Islet of Langerhans (tissue), 1 donor: ENCODE results near the gene PAX9.
"Not testable (repeated sequence)": the region's sequence is repeated elsewhere in the genome, so short reads cannot be mapped to it uniquely, and the experiment has no call there.

Experiments
- FAIRE-seq: peaks from one replicate; lab custom pipeline; 2011; peaks lifted over from hg19 to GRCh38; lab: Jason Lieb, UNC

PAX9 gene

DNA sequence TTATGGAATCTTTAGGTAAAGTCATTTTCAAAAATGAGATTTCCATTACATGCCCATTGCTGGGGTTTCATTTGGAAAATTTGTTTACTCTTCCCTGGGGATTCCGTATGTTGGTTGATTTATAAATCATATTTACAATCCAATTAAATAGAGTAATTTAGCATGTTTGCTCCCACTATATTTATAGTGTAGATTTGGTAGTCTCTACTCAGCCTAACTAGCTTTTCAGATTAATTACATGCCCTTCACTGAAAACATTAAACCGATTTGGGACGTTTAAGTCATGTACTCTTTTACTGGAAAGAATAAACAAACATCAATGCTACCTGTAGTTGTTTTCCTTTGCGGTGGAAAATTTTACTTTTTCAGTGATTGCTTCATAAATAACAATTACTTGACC is 10.4 kb downstream of the PAX9 start:
- FAIRE-seq: no peak

DNA sequence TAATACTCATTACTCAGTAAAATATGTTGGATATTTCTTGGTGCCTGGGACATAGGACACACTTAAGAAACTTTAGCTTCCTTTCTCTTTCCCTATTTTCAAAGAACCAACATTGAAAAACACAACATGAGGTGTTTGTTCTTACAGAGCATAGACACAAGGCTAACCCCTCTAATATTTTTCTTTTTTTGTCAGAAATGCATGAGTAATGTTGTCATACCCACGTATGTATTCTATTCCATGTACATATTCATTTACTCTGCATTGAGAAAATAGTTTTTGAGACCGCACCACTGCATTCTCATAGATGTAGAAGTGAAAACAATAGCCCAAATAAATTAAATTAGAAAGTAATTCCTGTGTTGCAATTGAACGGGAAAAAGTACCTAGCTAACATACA is 13.0 kb downstream of the PAX9 start:
- no peak for FAIRE-seq

DNA sequence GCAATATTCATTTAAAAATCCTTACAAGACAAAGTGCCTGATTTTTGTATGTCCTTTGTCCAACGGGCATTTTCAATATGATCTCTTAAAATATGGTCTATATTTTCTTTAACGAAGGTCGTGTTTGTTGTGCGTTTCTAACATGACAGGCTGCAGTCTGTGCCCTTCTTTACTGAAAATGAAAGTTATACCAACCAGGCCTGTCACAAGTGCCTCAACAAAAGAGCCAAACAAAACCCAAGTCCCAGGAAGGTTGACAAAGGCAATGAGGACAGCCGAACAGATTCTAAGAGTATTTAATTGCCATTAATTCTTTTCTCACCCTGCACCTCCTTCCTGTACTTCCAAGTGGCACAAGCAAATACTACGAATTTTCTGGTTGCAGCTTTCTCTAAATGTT is 13.9 kb downstream of the PAX9 start:
- FAIRE-seq: no peak

DNA sequence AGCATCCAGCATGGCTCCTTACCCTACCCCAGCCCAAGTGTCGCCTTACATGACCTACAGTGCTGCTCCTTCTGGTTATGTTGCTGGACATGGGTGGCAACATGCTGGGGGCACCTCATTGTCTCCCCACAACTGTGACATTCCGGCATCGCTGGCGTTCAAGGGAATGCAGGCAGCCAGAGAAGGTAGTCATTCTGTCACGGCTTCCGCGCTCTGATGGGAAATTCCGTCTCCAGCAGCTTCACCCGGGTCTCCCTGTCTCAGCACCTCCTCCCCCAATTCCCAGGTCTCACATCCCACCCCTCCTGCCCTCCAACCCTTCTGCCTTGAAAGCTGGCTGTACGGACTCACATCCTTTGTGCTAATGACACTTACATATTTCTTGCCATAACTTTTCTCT is 14.6 kb downstream of the PAX9 start:
- FAIRE-seq: no peak

DNA sequence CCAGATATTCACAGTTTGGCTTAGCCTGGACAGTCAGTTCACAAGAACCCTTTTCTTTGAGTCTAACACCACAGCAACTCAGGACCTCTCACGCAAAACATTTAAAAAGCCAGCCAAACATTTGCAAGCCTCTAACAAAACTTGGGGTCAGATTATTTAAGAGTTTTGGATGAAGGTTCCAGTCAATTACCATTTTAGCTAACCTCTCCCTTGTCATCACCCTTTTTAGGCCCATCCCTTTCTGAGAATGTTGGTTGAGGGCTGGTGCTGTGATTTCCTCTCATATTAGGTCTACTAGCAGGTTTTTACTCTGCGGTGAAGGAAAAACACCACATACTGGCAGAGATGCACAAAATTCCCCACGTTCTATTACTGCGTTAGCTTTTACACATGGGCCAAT is 20.7 kb downstream of the PAX9 start:
- no peak for FAIRE-seq

DNA sequence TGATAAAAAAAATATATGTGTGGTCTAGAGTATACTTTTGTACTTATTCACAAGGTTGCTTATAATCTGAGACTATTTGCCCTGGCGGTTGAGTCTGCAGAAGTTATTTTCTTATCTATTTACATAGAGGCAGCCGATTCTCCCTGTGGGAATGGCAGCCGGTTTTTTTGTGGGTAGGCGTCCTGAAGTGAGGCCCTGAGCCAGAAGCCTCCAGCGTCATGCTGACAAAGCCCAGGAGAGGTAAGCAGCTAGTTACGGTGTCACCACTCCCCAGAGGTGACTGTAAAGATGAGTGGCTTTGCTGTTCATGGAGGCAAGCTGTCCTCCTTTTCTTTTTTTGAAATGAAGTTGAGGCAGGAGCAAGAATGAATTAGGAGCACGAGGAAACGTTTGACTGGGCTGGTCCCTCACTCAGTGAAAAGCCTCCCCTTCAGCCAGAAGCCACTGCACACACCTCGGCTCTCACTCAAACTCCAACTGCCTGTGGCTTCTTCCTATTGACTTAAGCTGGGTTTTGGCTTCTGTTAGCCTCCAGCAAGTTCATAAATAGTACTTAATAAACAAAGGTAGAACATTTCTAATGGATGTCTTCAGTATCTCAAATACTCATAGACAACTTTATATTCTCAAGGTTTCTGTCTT is 21.5 kb downstream of the PAX9 start:
- no peak for FAIRE-seq

DNA sequence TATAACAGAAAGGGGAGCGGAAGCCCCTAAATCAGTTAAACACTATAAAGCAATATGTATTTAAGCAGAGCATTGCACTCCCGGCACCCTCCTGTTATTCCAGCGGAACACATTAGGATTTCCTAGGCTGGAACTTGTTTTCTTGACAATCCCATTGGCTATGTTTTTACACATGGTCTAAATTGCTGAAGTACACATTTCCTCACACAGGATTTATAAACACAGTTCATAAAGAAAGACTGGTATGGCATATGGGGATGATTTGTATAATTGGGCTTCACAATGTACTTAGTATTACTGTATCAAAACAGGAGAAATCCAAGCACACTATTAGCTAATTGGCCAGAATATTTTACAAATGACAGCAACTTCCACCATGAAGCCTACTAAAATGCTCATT is 23.3 kb downstream of the PAX9 start:
- no peak for FAIRE-seq

DNA sequence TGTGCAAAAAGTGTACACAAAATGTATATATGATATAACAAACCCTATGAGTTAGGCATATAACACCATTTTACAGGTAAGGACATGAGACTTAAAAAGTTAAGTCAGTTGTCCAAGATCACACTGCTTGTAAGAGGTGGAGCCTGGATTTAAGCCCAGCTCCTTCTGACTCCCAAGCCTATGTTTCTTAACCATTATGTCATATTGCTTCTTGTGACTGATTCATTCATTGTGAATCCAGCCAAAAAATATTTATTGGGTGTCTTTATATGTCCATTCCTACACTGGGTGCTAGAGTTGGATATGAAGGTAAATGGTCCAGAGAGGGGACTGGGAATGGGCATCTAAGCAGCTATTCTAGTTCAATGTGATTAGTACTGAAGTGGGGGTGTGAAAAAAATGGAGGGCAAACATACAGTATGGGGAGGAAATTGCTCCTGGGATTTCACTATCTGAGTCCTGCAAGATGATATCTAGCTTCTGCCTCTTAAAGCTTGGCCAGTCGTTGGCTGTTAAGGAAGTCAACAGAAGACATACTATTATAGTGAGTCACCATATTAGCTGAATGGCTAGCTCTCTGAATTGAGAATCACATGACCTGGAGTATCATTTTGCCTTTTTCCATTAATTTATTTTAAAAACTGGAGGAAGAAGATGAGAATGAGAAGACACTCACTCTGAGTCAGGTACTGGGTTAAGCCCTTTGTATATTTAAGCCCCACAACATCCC is 28.8 kb downstream of the PAX9 start:
- no peak for FAIRE-seq

DNA sequence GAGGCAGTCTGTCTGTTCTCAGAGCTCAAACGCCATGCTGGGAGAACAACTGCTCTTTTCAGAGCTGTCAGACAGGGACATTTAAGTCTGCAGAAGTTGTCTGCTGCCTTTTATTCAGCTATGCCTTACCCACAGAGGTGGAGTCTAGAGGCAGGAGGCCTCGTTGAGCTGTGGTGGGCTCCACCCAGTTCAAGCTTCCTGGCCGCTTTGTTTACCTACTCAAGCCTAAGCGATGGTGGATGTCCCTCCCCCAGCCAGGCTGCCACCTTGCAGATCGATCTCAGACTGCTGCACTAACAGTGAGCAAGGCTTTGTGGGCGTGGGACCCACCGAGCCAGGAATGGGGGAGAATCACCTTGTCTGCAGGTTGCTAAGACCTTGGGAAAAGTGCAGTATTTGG is 37.8 kb downstream of the PAX9 start:
- not testable (repeated sequence) for FAIRE-seq

DNA sequence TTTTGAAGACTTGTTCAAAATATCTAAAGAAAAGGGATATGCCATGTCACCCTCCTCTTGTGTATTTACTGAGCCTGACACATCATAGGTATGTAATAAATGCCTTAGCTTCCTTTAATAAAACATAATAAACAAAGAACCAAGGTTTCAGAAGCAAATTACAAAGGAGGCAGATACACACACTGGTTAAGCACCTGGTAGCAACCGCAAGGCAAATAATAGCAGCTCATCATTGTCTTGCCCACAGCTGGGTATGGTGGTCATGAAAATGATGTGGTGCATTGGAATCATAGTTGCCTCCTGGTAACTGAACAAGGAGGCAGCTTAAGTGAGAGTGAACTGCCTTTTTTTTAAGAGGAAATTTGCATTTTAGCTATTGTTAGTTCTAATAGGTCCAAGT is 39.0 kb downstream of the PAX9 start:
- FAIRE-seq: no peak

DNA sequence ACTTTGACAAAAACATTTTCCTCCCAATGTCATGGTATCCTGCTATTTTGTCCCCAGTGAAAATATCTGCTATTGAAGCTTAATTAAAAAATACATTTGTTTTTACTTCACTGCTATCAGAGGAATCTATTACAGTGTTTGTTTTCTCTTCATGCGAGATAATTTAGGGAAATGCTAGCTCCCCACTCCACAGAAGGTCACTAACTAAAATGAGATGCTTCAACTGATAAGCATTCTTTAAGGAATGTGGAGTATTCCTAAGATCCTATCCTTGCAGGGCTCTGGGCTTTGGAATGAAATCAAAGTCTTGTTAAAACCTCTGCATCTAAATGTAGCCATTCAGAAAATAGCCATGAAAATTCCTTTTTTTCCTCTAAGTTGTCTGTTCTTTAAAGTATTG is 39.5 kb downstream of the PAX9 start:
- no peak for FAIRE-seq

DNA sequence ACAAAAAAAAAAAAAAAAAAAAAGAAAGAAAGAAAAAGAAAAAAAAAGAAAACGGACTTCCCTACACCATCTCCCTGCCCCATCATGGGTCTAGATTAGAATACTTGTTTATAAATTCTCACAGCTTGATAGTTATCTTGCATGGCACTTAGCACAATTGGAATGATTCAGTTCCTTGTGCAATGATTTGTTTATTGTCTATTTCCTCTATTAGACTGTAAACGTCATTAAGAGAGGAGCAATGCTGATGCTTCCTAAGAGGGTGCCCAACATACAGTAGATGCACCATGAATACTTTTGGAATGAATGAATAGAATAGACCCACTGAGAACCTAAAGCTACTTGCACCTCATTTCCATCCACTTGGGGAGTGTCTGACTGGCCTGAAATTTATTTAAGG is 40.8 kb downstream of the PAX9 start:
- no peak for FAIRE-seq

DNA sequence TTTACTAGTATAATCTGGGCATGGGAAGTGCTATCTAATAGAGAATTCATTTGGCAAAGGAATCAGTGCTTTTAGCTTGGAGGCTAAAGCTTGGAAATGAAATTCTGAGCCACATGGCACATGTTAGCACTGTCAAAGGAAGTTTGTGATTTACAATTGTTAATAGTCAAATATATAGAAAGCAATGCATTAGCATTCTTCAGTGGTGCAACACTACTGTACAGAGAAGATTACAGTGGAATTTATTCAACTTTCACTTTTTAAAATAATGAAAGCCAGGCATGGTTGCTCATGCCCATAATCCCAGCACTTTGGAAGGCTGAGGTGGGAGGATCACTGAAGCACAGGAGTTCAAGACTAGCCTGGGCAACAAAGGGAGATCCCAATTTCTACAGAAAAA is 45.9 kb downstream of the PAX9 start:
- no peak for FAIRE-seq

DNA sequence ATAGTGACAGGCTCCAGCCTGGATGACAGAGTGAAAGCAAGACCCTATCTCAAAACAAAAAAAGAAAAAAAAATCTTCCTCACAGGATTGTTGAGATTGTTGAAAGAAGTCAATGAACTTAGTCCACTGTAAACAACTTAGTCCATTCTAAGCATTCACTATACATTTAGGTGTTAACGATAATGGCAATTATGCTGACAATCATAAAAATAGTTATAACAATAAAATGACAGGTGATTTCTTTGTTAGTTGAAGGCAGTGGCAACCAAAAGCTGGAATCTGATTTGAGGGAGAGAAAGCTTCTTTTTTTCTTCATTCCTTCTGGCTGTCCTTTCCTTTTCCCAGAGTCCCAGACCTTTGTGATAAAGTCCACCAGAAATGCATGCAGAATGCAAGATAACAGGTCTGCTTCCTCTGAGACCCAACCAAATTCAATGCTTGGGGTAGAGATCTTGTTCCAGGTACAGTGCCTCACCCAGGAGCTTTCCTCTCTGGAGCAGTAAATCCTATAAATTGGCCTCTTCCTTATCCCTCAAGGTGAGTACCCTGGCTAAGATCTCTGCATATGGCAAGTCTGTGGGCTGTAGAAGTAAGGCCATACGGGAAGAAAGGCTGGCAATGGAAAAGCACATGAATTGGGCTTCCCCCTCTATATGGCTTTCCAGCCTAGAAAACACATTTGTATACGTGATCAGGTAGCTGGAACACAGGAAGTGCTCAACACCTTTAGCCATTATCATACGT is 52.5 kb downstream of the PAX9 start:
- no peak for FAIRE-seq

DNA sequence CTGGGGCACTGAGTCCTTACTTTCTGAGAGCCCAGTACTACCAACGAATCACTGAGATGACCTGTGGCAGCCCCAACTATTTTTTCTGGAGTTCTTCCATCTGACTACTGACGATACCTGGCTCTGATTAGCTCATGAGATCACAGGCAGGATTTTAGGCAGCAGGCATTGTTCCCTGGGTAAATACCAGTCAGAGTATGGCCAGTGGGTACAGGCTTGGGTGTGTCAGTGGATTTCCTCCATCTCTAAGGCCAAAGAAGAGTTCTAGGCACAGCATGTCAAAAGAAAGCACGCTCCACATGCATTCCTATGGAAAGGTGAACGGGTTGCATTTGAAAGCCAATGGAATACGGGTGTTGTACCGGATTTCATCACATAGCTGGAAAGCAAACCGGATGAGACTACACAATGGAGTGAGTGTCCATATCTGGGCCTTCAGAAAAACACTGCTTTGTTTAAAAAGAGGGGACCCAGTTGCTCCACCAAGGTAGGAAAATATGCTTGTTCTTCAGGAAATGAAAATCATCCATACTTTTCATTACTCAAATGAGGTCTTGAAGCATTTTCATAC is 55.0 kb downstream of the PAX9 start:
- no peak for FAIRE-seq

DNA sequence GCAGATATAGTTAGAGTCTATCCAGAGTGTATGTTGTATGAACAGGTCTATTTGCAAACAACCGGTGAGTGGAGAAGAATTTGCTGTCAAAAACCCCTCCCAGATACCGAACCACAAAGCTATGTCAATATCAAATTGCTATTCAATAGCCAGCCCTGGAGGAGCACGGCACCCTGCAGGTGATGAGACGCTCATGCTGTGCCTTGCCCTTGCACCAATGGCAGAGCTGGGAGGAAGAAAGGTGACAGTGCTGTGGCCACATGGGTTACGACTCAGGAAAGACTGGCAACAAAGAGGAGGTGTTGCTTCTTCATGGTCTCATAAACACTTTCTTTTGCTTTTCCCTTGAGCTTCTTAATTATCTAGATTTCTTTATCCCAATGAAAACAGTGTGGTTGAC is 55.7 kb downstream of the PAX9 start:
- FAIRE-seq: no peak

DNA sequence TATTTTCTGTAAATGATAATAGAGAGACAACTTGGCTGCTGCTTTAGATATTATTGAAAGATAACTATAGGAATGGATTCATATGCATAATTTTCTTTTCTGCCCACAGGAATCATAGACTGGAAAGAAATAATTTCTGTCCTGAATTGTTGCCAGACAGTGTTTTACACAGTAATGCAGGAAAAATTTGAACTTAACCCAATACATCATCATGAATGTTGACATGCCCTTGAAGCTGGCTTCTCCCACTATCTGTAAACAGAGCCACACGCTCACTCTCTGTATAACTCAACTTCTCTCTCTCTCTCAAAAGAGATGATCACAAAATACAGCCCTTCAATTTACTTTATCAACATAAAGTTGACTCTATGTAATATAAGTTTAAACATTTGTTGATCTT is 56.6 kb downstream of the PAX9 start:
- FAIRE-seq: no peak

DNA sequence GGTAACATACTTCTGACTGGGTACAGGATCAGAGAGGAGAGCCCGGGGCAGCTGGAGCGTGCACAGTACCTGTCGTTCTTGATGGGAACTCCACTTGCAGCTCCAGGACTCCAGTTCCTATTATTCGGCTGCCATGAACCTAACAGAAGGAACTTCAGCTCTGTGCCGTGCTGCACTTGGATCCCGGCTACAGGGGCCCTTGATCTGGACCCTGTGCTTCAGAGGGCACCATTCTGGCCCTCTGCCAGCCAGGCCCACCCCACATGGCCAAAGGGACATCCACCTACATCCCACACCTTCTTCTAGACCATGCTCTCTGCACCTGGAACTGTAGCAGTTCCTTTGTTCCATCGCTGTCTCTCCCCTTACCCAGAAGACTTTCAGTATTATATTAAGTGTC is 58.2 kb downstream of the PAX9 start:
- FAIRE-seq: no peak

DNA sequence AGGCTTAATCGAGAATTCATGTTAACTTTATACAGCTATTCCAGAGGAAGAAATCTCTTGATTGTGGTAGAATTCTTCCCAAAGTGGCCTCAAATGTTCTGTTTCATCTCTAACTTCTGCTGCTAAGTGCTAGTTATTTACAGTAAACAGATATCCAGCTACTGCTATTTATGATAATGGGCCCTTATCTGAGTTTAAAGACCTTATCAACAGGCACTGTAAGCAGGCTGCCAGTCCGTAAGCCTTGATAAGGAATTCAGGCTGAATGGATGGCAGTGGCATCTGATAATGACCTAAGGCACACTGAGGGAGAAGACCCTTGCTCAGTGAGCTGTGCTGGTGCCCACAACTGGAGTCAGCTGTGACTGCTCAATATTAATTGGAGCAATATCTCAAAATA is 59.0 kb downstream of the PAX9 start:
- no peak for FAIRE-seq

DNA sequence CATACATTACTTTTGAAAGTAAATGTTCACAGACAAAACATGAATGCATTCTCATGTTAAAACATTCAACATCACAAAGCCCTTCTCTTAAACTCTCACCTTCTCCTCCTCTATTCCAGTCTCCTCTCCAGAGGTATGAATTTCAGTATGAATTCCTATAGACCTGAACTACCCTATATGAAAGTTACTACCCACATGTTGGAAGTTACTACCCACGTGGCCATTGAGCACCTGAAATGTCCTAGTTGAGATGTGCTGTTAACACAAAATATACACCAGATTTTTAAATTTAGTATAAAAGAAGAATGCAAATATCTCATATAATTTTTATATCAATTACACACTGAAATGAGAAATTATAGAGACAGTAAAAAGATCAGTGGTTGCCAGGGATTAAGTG is 60.2 kb downstream of the PAX9 start:
- FAIRE-seq: no peak

DNA sequence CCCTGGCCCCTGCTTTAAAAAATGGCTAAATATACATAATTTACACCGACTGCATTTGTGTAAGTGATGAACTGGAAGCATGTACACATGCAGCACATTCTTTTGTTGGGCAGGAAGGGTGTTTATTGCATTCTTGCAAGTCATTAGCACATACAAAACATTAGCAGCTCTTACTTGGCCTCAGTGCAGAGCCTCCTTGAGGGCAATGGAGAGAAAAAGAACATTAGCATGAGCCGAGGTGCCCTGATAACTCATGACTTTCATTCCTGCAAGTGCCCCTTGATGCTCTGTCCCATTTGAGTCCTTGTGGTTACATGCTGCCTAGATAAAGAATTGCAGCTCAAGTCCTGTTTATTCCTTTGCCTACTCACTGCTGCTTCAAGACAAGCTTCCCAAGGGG is 61.9 kb downstream of the PAX9 start:
- no peak for FAIRE-seq

DNA sequence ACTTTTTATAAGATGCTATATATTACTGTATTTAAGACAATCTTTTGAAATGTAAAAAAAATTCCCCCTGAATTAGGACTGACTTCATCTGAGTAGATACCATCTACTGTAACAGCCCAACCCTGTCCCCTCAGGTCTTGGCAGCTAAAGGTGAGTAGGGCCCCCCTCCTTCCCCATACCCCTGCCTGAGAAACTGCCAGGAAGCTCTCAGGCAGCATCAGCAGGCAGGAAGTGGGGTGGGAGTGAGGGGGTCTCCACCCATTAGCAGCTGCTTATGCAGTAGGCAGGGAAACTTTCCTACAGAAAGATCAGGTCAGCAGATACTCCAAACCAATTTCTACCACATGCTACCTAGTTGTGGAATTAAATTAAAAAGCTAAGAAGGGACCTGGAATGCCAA is 62.5 kb downstream of the PAX9 start:
- no peak for FAIRE-seq

DNA sequence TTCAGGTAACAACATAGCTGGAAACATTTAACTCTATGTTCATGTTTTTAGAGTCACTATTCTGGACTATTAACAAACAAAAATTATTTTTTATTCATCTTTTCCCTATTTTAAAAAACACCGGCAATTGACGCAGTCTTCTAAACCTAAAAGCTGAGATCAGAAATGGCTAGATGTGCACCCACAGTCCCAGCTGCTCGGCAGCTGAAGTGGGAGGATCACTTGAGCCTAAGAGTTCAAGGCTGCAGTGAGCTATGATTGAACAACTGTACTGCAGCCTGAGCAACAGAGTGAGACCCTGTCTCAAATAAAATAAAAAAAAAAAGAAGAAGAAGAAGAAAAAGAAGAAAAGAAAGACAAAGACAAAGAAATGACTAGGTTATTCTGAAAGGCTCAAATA is 64.5 kb downstream of the PAX9 start:
- FAIRE-seq: no peak
